Measurements from ENCODE around the gene FOLR2. TPM values are rescaled to one million over a fixed set of nuclear protein-coding genes. Genes with fewer than 3 reads are reported as not detected.

The FOLR2 gene
- total RNA-seq, 1 experiment from 2014 or later = not detected

DNA sequence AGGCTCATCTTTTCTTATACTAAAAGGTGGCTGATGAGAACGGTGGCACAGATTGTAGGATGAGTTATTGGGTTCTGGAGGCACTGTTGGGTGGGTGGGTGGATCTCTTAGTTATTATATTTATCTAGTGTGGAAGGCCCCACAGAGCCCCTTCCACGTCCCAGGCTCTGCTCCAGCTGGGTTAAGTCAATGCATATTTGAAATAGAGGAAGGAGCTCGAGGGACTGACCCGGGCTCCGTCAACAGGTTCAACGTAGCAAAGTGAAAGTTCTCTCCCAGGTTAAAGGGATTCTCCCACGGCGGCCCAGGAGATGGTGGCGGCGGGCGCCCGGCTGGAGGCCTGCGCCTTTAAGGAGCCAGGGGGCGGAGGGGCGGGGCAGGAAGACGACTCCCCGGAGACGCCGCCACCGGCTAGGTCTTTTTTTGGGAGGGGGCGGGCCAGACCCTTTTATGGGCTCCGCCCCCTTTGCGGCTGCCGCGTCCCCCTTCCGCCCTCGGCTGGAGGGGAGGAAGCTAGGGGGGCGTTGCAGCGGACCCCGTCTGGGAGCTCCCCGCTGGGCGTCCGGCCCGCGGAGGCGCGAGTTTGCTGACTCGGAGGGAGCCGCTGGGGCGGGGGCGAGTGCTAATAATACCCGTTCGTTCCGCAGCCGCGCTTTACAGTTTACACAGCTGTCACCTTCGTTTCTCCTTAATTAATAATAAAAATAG lies 6.5 kb downstream of the FOLR2 start (continued):
- TF ChIP-seq, protein P1, sequence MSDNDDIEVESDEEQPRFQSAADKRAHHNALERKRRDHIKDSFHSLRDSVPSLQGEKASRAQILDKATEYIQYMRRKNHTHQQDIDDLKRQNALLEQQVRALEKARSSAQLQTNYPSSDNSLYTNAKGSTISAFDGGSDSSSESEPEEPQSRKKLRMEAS (IDR thresholded peaks at IDR 0.05) = peak; percentile 84; the same call in 1 of the 2 replicates
- peak; percentile 5 for TF ChIP-seq YY1 (IDR thresholded peaks at IDR 0.05; ENCODE audit: extremely low read depth, insufficient replicate concordance, low read depth, low read length)
- TF ChIP-seq REST (IDR thresholded peaks at IDR 0.05; ENCODE audit: low read depth) = no peak
- TF ChIP-seq FOSL1 (IDR thresholded peaks at IDR 0.05; ENCODE audit: low read depth) = no peak
- TF ChIP-seq ZNF274 (IDR thresholded peaks at IDR 0.05; ENCODE audit: low read depth, low read length) = no peak
- TF ChIP-seq CBX3 (IDR thresholded peaks at IDR 0.05; ENCODE audit: low read depth) = no peak
- no peak for TF ChIP-seq TCF7L2 (IDR thresholded peaks at IDR 0.05; ENCODE audit: borderline replicate concordance, extremely low read depth, insufficient read depth, insufficient read length)
- no peak for TF ChIP-seq JUND (IDR thresholded peaks at IDR 0.05)
- TF ChIP-seq ATF3 (IDR thresholded peaks at IDR 0.05) = no peak
